PC-9 (cell line): Measurements from ENCODE around the gene CDC14A. TPM values are rescaled to one million over a fixed set of nuclear protein-coding genes. Genes with fewer than 3 reads are reported as not detected.

ENCODE experiments used
- BruUV-seq: library from RNA; stranded (reverse); fragments of 400-500 nt; replicated peaks from 2 replicates; lab custom pipeline; 2021; lab: Mats Ljungman, UMichigan
- CTCF ChIA-PET: fragments of 300-600 bp; sonication (Branson Sonifier 250); formaldehyde crosslinking; loops from one replicate; lab custom pipeline; 2022; ENCODE audit warnings: antibody characterized with exemption; lab: Charles Lee
- POLR2A ChIA-PET: fragments of 300-600 bp; sonication (Branson Sonifier 250); formaldehyde crosslinking; loops from one replicate; lab custom pipeline; 2022; ENCODE audit warnings: antibody characterized with exemption; ENCODE audit not compliant: unreplicated experiment; lab: Charles Lee
- DNase-seq, 2 experiments: peaks; one replicate each; pipeline versions ENCODE4 v3.0.0 to v3.0.0-alpha.2; 2015 to 2022; ENCODE audit warnings: mixed read lengths in 1 of 2
- H2AFZ ChIP-seq: fragments of 200-600 bp; sonication (generic); 2 replicates; pipeline ENCODE4 v1.8.1; 2017; ENCODE audit warnings: antibody characterized with exemption
- H3F3A ChIP-seq: fragments of 200-600 bp; sonication (generic); 2 replicates; pipeline ENCODE4 v1.8.1; 2017; ENCODE audit warnings: antibody characterized with exemption, mild to moderate bottlenecking, low read depth; ENCODE audit not compliant: insufficient read depth
- H3K27ac ChIP-seq: fragments of 200-600 bp; sonication (generic); 2 replicates; pipeline ENCODE4 v1.6.1; 2016; ENCODE audit warnings: mixed run types
- H3K27me3 ChIP-seq: fragments of 200-600 bp; sonication (generic); 2 replicates; pipeline ENCODE4 v1.6.1; 2016; ENCODE audit warnings: low read depth, mixed run types; ENCODE audit not compliant: insufficient read depth
- H3K36me3 ChIP-seq: fragments of 200-600 bp; sonication (generic); 2 replicates; pipeline ENCODE4 v1.6.1; 2016; ENCODE audit warnings: low read depth, mixed run types
- H3K4me1 ChIP-seq: fragments of 200-600 bp; sonication (generic); replicated peaks from 2 replicates; pipeline ENCODE4 v1.6.1; 2016; ENCODE audit warnings: mixed run types; ENCODE audit not compliant: insufficient read depth
- H3K4me2 ChIP-seq: fragments of 200-600 bp; sonication (generic); 2 replicates; pipeline ENCODE4 v1.6.1; 2017; ENCODE audit warnings: mixed run types
- H3K4me3 ChIP-seq: fragments of 200-600 bp; sonication (generic); 2 replicates; pipeline ENCODE4 v1.6.1; 2016; ENCODE audit warnings: mixed run types
- H3K79me2 ChIP-seq: fragments of 200-600 bp; sonication (generic); 2 replicates; pipeline ENCODE4 v1.6.1; 2017; ENCODE audit warnings: low read depth, mixed run types
- H3K9me2 ChIP-seq: fragments of 200-600 bp; sonication (generic); 2 replicates; pipeline ENCODE4 v1.8.1; 2017; ENCODE audit warnings: mild to moderate bottlenecking; ENCODE audit not compliant: insufficient read depth
- H3K9me3 ChIP-seq: fragments of 200-600 bp; sonication (generic); 2 replicates; pipeline ENCODE4 v1.8.1; 2016; ENCODE audit warnings: low read depth; ENCODE audit not compliant: insufficient read depth
- H4K20me1 ChIP-seq: fragments of 200-600 bp; sonication (generic); 2 replicates; pipeline ENCODE4 v1.8.1; 2017; ENCODE audit not compliant: insufficient read depth
- CTCF ChIP-seq: fragments of 200-600 bp; sonication (generic); conservative IDR thresholded peaks from 2 replicates; pipeline ENCODE4 v1.6.1; 2017; ENCODE audit warnings: mixed run types, antibody characterized with exemption, mild to moderate bottlenecking, moderate library complexity
- EZH2 ChIP-seq: fragments of 200-600 bp; sonication (generic); IDR thresholded peaks from 2 replicates; pipeline ENCODE4 v1.8.0; 2017; ENCODE audit warnings: antibody characterized with exemption, low read depth
- intact Hi-C: fragments of 100-400 bp; cut with micrococcal nuclease; formaldehyde crosslinking; loops from one replicate; pipeline ENCODE4 v1.10.0; 2022; ENCODE audit not compliant: unreplicated experiment
- total RNA-seq: library from RNA; stranded (reverse); gene quantifications from 2 replicates; pipeline ENCODE4 v1.2.3, GENCODE V29; 2021

The CDC14A gene
- total RNA-seq, 1 experiment from 2014 or later: 2.8 TPM

DNA sequence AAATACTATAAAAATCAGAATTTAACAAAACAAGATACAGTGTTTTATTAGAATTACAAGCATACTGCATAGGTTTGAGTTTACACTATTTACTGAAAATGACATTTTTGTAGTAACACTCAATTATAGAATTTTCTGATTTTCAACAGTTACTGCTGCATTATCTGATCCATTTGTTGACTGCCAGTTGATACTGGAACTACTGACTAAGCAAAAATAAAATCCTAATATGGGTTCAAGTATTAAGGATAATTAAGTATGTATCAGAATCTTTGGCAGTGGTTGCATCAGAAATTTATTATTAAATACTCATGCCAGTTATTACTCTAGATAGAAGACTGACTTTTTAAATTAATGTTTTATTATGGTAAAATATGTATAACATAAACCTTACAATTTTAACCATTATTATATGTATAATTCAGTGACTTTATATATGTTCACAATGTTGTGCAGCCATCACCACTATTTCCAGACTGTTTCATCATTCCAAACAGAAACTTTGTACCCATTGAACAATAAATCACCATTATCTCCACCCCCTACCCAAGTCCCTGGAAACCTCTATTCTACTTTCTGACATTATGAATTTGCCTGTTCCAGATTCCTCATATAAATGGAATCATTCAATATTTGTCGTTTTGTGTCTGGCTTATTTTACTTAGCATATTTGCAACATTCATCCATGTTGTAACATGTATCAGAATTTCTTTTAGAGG, 127.5 kb downstream of the CDC14A start:
- CTCF ChIA-PET: no interaction called here
- no TSS peak for BruUV-seq

DNA sequence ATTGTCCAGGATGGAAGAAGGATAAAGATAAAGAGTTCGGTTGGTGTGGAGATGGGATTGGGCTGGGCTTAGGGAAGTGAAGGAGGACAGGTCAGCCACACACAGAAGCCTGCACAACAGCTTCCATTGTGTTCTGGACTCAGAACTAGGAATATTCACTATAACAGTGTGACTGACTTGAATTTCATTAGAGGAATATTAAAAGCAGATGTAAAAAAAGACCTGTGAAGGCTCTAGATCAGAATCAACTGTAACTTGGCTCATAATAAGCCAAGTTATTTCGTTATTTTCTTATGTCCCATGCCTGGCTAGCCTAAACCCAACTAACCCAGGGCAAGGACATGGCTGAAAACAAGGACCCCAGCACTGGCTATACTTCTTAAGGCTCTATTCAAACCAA, 129.0 kb downstream of the CDC14A start:
- TF ChIP-seq CTCF (no peak), EZH2 (no peak)
- H4K20me1 ChIP-seq: no peaks in the 10 kb centered on the region
- no peak overlapping the region for H3K4me3 ChIP-seq
- intact Hi-C loops: no loop called here
- ChIA-PET CTCF (no interaction called here), POLR2A (no interaction called here)
- H3K27me3 ChIP-seq: no peaks in the 10 kb centered on the region
- no peak overlapping the region for H3K4me2 ChIP-seq
- no peak for DNase-seq
- H2AFZ ChIP-seq: no peak overlapping the region
- no peaks in the 10 kb centered on the region for H3K9me2 ChIP-seq
- H3K36me3 ChIP-seq: no peaks in the 10 kb centered on the region
- H3K4me1 ChIP-seq: 0 out of 2 replicates have a peak, but pooled peaks cover 6% of the 10 kb centered on the region
- H3K27ac ChIP-seq: no peak overlapping the region
- H3F3A ChIP-seq: no peaks in the 10 kb centered on the region
- no peaks in the 10 kb centered on the region for H3K9me3 ChIP-seq
- no peaks in the 10 kb centered on the region for H3K79me2 ChIP-seq
- no TSS peak for BruUV-seq

More for the DNA sequence above, 127.5 kb downstream of the CDC14A start:
- Histone ChIP-seq H3K27me3 (no peaks in the 10 kb centered on the region), H3K9me3 (no peaks in the 10 kb centered on the region), H3K9me2 (no peaks in the 10 kb centered on the region), H2AFZ (no peak overlapping the region), H3F3A (no peaks in the 10 kb centered on the region), H3K4me1 (no peaks in the 10 kb centered on the region), H3K79me2 (no peaks in the 10 kb centered on the region), H3K27ac (no peak overlapping the region), H3K4me2 (no peak overlapping the region), H3K4me3 (no peak overlapping the region), H4K20me1 (no peaks in the 10 kb centered on the region), H3K36me3 (no peaks in the 10 kb centered on the region)
- intact Hi-C loops: no loop called here
- POLR2A ChIA-PET: no interaction called here
- no peak for DNase-seq
- TF ChIP-seq EZH2 (no peak), CTCF (no peak)

GRCh38 chr1:100482167-100482566, 129.9 kb downstream of the CDC14A start:
- Histone ChIP-seq H3K4me1 (0 out of 2 replicates have a peak, but pooled peaks cover 6% of the 10 kb centered on the region), H3K36me3 (no peaks in the 10 kb centered on the region), H3K4me3 (no peak overlapping the region), H3K27me3 (no peaks in the 10 kb centered on the region), H3K9me3 (no peaks in the 10 kb centered on the region), H3K4me2 (no peak overlapping the region), H2AFZ (no peak overlapping the region), H4K20me1 (no peaks in the 10 kb centered on the region), H3K27ac (no peak overlapping the region), H3K79me2 (no peaks in the 10 kb centered on the region), H3F3A (no peaks in the 10 kb centered on the region), H3K9me2 (no peaks in the 10 kb centered on the region)
- ChIA-PET POLR2A (no interaction called here), CTCF (no interaction called here)
- intact Hi-C loops: no loop called here
- TF ChIP-seq EZH2 (no peak), CTCF (no peak)
- BruUV-seq: no TSS peak
- DNase-seq: no peak
